HEK293 (cell line): Measurements from ENCODE around the gene CBX3.

Experiments used
- CTCF ChIA-PET: fragments of 350-600 bp; formaldehyde crosslinking; extraction: SDS; loops from one replicate; lab custom pipeline; 2021; ENCODE audit warnings: antibody characterized with exemption; lab: Yijun Ruan, JAX
- POLR2A ChIA-PET: fragments of 300-600 bp; formaldehyde crosslinking; extraction: SDS; loops from one replicate; lab custom pipeline; 2020; ENCODE audit warnings: antibody characterized with exemption, inconsistent platforms; lab: Yijun Ruan, JAX
- H3K27ac ChIP-seq: fragments of 200-500 bp; sonication (Bioruptor generic); 2 replicates; pipeline ENCODE4 v1.5.1; 2014; ENCODE audit warnings: low read depth, low read length, control low read depth, inconsistent platforms; ENCODE audit errors: extremely low read depth
- H3K36me3 ChIP-seq, 2 experiments: fragments of 200-500 bp in 1 of 2; sonication (Bioruptor generic) in 1 of 2; 1 replicate in 1 of 2; 2 replicates in 1 of 2; pipeline ENCODE4 v1.5.1; 2014 to 2017; ENCODE audit warnings: inconsistent platforms in 2 of 2, low read length in 2 of 2; ENCODE audit not compliant: control insufficient read depth in 2 of 2, insufficient read depth in 1 of 2
- H3K4me1 ChIP-seq: fragments of 200-500 bp; sonication (Bioruptor generic); 2 replicates; pipeline ENCODE4 v1.5.1; 2014; ENCODE audit warnings: mild to moderate bottlenecking, low read length, inconsistent platforms; ENCODE audit not compliant: control insufficient read depth, insufficient read depth
- H3K4me3 ChIP-seq: 2 replicates; pipeline ENCODE4 v1.5.1; 2011; ENCODE audit warnings: low read depth, mild to moderate bottlenecking, control low read depth, low read length, moderate library complexity
- H3K9me3 ChIP-seq: fragments of 200-500 bp; sonication (Bioruptor generic); 2 replicates; pipeline ENCODE4 v1.5.1; 2014; ENCODE audit warnings: low read depth, low read length, inconsistent platforms; ENCODE audit not compliant: control insufficient read depth, insufficient read depth
- BCL6B ChIP-seq: fragments of 450-650 bp; formaldehyde crosslinking; IDR thresholded peaks from 2 replicates; pipeline ENCODE4 v1.5.1; 2017; ENCODE audit warnings: missing biosample characterization, missing genetic modification characterization
- EGR2 ChIP-seq: fragments of 450-650 bp; formaldehyde crosslinking; IDR thresholded peaks from 2 replicates; pipeline ENCODE4 v1.5.1; 2016; ENCODE audit warnings: low read depth, missing biosample characterization, missing genetic modification characterization
- PRDM10 ChIP-seq: fragments of 450-650 bp; formaldehyde crosslinking; IDR thresholded peaks from 2 replicates; pipeline ENCODE4 v1.5.1; 2016; ENCODE audit warnings: missing biosample characterization, missing genetic modification characterization
- REST ChIP-seq: fragments of 450-650 bp; formaldehyde crosslinking; IDR thresholded peaks from 2 replicates; pipeline ENCODE4 v1.5.1; 2016; ENCODE audit warnings: missing biosample characterization, missing genetic modification characterization
- SCRT1 ChIP-seq: fragments of 450-650 bp; formaldehyde crosslinking; IDR thresholded peaks from 2 replicates; pipeline ENCODE4 v1.5.1; 2016; ENCODE audit warnings: missing biosample characterization, missing genetic modification characterization, borderline replicate concordance
- SP3 ChIP-seq: fragments of 450-650 bp; formaldehyde crosslinking; IDR thresholded peaks from 2 replicates; pipeline ENCODE4 v1.5.1; 2016; ENCODE audit warnings: missing biosample characterization, missing genetic modification characterization
- TRIM28 ChIP-seq: IDR thresholded peaks from 2 replicates; pipeline ENCODE4 v1.6.1; 2011; ENCODE audit warnings: low read length, control low read depth, borderline replicate concordance
- YY1 ChIP-seq: fragments of 450-650 bp; formaldehyde crosslinking; IDR thresholded peaks from 2 replicates; pipeline ENCODE4 v1.5.1; 2018; ENCODE audit warnings: missing biosample characterization, missing genetic modification characterization
- ZBTB21 ChIP-seq: fragments of 450-650 bp; formaldehyde crosslinking; IDR thresholded peaks from 2 replicates; pipeline ENCODE4 v1.5.1; 2017; ENCODE audit warnings: missing biosample characterization, missing genetic modification characterization
- ZBTB6 ChIP-seq: fragments of 450-650 bp; formaldehyde crosslinking; IDR thresholded peaks from 2 replicates; pipeline ENCODE4 v1.5.1; 2017; ENCODE audit warnings: missing biosample characterization, missing genetic modification characterization
- ZNF112 ChIP-seq: fragments of 450-650 bp; formaldehyde crosslinking; IDR thresholded peaks from 2 replicates; pipeline ENCODE4 v1.5.0; 2017; ENCODE audit warnings: missing biosample characterization, missing genetic modification characterization
- ZNF140 ChIP-seq: fragments of 450-650 bp; formaldehyde crosslinking; IDR thresholded peaks from 2 replicates; pipeline ENCODE4 v1.5.1; 2016; ENCODE audit warnings: missing biosample characterization, missing genetic modification characterization
- ZNF148 ChIP-seq: fragments of 450-650 bp; formaldehyde crosslinking; IDR thresholded peaks from 2 replicates; pipeline ENCODE4 v1.5.0; 2017; ENCODE audit warnings: missing biosample characterization, missing genetic modification characterization, borderline replicate concordance
- ZNF335 ChIP-seq: fragments of 450-650 bp; formaldehyde crosslinking; conservative IDR thresholded peaks from 2 replicates; pipeline ENCODE4 v1.5.1; 2016; ENCODE audit warnings: missing biosample characterization, missing genetic modification characterization
- ZNF488 ChIP-seq: fragments of 450-650 bp; formaldehyde crosslinking; IDR thresholded peaks from 2 replicates; pipeline ENCODE4 v1.5.1; 2016; ENCODE audit warnings: missing biosample characterization, missing genetic modification characterization
- ZNF529 ChIP-seq: fragments of 450-650 bp; formaldehyde crosslinking; IDR thresholded peaks from 2 replicates; pipeline ENCODE4 v1.5.1; 2017; ENCODE audit warnings: missing genetic modification characterization, missing biosample characterization; ENCODE audit not compliant: insufficient replicate concordance
- ZNF664 ChIP-seq: fragments of 450-650 bp; formaldehyde crosslinking; IDR thresholded peaks from 2 replicates; pipeline ENCODE4 v1.5.1; 2016; ENCODE audit warnings: missing biosample characterization, missing genetic modification characterization
- ZNF791 ChIP-seq: fragments of 450-650 bp; formaldehyde crosslinking; IDR thresholded peaks from 2 replicates; pipeline ENCODE4 v1.5.1; 2016; ENCODE audit warnings: missing biosample characterization, missing genetic modification characterization

CBX3 gene

GRCh38 chr7:26201247-26202018, at the start of gene CBX3:
Gene CBX3, plus strand, starts transcription at chr7:26201745. Its CDS starts 1,254 bp downstream, at chr7:26202999.
- Histone ChIP-seq H3K9me3 (no peaks in the 10 kb centered on the region), H3K4me3 (peak within 1 kb of the TSS; percentile 100), H3K4me1 (peaks cover 6% of the 10 kb centered on the region; the same call in 1 of the 2 replicates), H3K27ac (peak within 1 kb of the TSS; percentile 100), H3K36me3 (peaks cover 29 to 57% of the 10 kb centered on the region in 2 experiments)
- POLR2A ChIA-PET = interaction anchor here (0.6 to 6.0 kb wide), 17 partner anchors 9 to 1390 kb away, joined by 3 to 56 read pairs (median 6); partner anchors contain the start of gene SNX10
- CTCF ChIA-PET = interaction anchor here (0.7 kb wide), 2 partner anchors 164 to 192 kb away, joined by 3 read pairs; no protein-coding TSS in a partner anchor
- TF ChIP-seq YY1 (no peak; the same call in 1 of the 2 replicates), ZBTB6 (tag by site-specific recombination) (0 out of 2 replicates have a peak, but pooled peaks have one; percentile 12), ZNF112 (tag by site-specific recombination) (no peak), ZNF335 (tag by site-specific recombination) (no peak; the same call in none of the 2 replicates), ZNF791 (no peak), BCL6B (no peak), REST (tag by site-specific recombination) (no peak), ZNF148 (tag by site-specific recombination) (no peak), TRIM28 (no peak; the same call in 1 of the 2 replicates), EGR2 (tag by site-specific recombination) (peak; percentile 75), ZNF664 (tag by site-specific recombination) (no peak), ZNF529 (tag by site-specific recombination) (no peak), ZNF140 (no peak), SCRT1 (tag by site-specific recombination) (no peak), PRDM10 (tag by site-specific recombination) (peak; percentile 93), ZBTB21 (no peak), ZNF488 (no peak), SP3 (tag by site-specific recombination) (peak; percentile 76)
